Measurements from ENCODE around the gene HRH2. TPM values are rescaled to one million over a fixed set of nuclear protein-coding genes. Genes with fewer than 3 reads are reported as not detected.

Gene HRH2
- total and polyA plus RNA-seq, 8 donors = 4.1 to 22.0 (median 8.2) TPM

DNA sequence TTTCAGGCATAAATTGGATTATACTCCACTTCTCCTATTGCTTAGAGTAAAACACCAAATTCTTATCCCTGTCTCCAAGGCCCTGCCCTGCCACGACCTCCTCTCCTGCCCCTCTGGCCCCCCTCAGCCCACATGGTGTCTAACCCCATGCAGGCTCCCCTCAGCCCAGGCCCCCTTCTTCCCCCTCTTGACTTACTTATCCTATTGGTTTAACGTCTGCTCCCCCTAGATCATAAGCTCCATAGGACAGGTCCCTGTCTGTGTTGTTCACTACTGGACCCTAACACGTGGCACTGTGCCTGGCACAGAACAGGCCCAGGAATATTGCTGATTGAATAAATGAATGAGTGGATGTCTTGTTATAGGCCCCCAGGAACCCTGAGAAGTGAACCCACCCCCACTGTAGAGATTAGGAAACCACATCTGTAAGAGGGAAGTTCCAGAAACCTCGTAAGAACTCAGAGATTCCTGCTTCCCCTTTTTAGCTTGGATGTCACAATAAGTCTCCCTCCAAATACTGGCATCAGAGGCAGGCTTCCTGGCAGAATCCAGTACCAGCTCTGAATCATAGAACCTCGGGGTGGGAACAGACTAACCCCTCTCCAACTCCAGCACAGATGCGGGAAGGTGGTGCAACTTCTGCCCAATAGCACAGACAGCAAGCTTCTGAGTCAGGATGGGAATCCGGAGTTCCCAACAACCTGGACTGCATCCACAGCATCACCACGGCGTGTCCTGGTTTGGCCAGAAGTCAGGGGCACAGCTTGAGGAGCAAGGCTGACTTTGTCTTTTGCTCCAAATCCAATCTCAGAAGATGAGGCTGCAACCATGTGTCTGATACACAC lies 31.5 kb downstream of the HRH2 start:
- Histone ChIP-seq H3K9me3 (no peaks in the 10 kb centered on the region), H3K36me3 (peaks cover 0 to 27% of the 10 kb centered on the region in 2 donors), H3K27me3 (peaks cover 0 to 21% of the 10 kb centered on the region in 2 donors), H3K27ac (peak overlapping the region in 1 of 2 donors; percentile 88), H3K4me3 (no peak overlapping the region), H3K4me1 (peaks cover 0 to 89% of the 10 kb centered on the region in 2 donors)
- DNase-seq (peak in 2 of 4 donors; percentile 58 to 71), ATAC-seq (peak; percentile 63)
- intact Hi-C loops (cut with DNase I) = no loop called here
- TF ChIP-seq, protein P1, sequence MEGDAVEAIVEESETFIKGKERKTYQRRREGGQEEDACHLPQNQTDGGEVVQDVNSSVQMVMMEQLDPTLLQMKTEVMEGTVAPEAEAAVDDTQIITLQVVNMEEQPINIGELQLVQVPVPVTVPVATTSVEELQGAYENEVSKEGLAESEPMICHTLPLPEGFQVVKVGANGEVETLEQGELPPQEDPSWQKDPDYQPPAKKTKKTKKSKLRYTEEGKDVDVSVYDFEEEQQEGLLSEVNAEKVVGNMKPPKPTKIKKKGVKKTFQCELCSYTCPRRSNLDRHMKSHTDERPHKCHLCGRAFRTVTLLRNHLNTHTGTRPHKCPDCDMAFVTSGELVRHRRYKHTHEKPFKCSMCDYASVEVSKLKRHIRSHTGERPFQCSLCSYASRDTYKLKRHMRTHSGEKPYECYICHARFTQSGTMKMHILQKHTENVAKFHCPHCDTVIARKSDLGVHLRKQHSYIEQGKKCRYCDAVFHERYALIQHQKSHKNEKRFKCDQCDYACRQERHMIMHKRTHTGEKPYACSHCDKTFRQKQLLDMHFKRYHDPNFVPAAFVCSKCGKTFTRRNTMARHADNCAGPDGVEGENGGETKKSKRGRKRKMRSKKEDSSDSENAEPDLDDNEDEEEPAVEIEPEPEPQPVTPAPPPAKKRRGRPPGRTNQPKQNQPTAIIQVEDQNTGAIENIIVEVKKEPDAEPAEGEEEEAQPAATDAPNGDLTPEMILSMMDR (IDR thresholded peaks at IDR 0.05) = no peak

DNA sequence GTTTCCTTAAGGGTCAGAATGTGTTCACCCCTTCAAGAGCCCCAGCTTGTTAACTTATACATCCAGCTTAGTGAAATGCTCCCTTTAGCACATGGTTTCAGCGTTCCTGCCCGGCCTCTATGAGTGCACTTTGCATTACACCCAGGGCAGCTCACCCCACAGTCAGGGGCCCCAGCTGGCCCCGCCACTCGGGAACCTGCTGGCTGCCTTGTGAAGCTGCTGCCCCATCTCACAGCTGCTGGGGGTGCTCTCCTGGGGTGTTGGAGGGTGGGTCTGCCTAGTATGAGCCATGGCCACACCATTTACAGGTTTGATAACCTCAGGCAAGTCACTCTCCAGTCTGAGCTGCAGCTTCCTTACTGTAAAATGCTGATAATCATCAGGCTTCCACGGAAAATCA lies 32.2 kb downstream of the HRH2 start:
- DNase-seq (peak in 1 of 4 donors; percentile 74), ATAC-seq (no peak)
- Histone ChIP-seq H3K27ac (peak overlapping the region in 1 of 2 donors; percentile 88), H3K4me1 (peaks cover 0 to 92% of the 10 kb centered on the region in 2 donors), H3K9me3 (no peaks in the 10 kb centered on the region), H3K4me3 (no peak overlapping the region), H3K36me3 (peaks cover 0 to 21% of the 10 kb centered on the region in 2 donors), H3K27me3 (peaks cover 0 to 21% of the 10 kb centered on the region in 2 donors)
- TF ChIP-seq, protein P1 (IDR thresholded peaks at IDR 0.05) = no peak
- intact Hi-C loops (cut with DNase I) = no loop called here

DNA sequence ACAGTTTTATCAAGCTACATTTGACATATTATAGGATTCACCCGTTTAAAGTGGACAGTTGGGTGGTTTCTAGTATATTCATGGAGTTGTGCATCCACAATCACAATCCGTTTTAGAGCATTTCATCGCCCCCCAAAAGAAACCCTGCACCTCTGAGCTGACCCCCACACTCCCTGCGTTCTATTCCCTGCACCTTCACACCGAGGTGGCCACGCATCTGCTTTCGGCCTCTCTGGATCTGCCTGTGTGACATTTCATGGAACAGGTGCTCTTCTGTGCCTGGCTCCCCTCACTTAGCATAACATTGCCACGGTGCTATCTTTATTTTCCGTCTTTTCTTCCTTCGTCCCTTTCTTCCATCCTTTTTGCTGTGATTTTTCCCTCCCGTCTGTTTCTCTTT lies 32.7 kb downstream of the HRH2 start:
- no peak for ATAC-seq
- H3K27me3 ChIP-seq = peaks cover 0 to 21% of the 10 kb centered on the region in 2 donors
- no peak for DNase-seq
- peaks cover 0 to 96% of the 10 kb centered on the region in 2 donors for H3K4me1 ChIP-seq
- H3K9me3 ChIP-seq = no peaks in the 10 kb centered on the region
- TF ChIP-seq, protein P1 (IDR thresholded peaks at IDR 0.05) = no peak
- H3K27ac ChIP-seq = peak overlapping the region in 1 of 2 donors; percentile 88
- intact Hi-C loops (cut with DNase I) = no loop called here
- peak overlapping the region in 1 of 2 donors; percentile 3 for H3K4me3 ChIP-seq
- peaks cover 0 to 15% of the 10 kb centered on the region in 2 donors for H3K36me3 ChIP-seq

DNA sequence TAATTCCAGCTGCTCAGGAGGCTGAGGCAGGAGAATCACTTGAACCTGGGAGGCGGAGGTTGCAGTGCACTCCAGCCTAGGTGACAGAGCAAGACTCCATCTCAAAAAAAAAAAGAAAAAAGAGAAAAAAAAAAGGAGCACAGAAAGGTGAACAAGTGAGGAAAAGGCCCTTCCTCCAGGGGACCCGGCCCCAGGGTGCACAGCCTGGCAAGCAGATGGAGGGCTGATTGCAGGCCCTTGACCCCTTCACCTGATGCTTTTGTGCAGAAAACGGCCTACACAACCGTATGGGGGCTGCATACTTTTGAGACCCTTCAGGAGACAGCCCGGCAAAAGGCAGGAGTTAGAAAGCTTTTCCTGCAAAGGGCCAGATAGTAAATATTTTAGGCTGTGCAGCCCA lies 33.9 kb downstream of the HRH2 start:
- H3K9me3 ChIP-seq = no peaks in the 10 kb centered on the region
- no peak for ATAC-seq
- no peak overlapping the region for H3K4me3 ChIP-seq
- intact Hi-C loops (cut with DNase I) = no loop called here
- peaks cover 0 to 4% of the 10 kb centered on the region in 2 donors for H3K36me3 ChIP-seq
- peaks cover 0 to 96% of the 10 kb centered on the region in 2 donors for H3K4me1 ChIP-seq
- peaks cover 0 to 17% of the 10 kb centered on the region in 2 donors for H3K27me3 ChIP-seq
- DNase-seq = no peak
- H3K27ac ChIP-seq = peak overlapping the region in 1 of 2 donors; percentile 88
- TF ChIP-seq, protein P1 (IDR thresholded peaks at IDR 0.05) = no peak

DNA sequence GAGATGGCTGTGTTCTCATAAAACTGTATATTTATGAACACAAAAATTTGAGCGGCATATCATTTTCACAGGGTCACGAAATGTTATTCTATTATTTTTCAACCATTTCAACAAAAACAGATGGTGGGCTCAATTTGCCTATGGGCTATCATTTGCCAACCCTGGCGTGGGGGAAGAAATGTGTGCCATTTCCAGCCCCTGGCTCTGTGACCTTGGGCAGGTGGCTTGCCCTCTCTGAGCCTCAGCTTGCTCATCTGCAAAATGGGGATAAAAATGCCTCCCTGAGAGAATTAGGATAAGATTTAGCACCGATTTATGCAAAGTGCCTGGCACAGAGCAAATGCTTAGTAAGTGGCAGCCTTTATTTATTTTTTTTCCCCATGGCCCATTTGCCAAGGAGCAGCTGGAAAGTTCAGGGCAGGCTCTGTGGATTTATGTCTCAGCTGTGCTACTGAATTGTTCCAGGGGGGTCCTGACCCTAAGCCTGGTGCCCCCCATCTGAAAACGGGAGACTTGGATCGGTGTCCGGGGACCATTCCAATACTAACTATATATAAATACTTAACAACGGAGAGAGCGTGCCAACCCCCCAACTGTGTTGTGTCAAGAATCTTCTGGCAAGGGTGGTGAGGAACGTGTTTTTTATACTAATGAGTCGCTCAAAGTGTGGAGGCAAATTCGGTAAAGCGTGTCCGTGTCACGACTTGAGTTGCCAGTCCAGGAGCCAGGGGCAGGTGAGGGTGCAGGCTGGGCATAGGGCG lies 34.5 kb downstream of the HRH2 start:
- H3K4me3 ChIP-seq = no peak overlapping the region
- ATAC-seq = no peak
- no peaks in the 10 kb centered on the region for H3K9me3 ChIP-seq
- no peaks in the 10 kb centered on the region for H3K36me3 ChIP-seq
- peaks cover 0 to 11% of the 10 kb centered on the region in 2 donors for H3K27me3 ChIP-seq
- H3K4me1 ChIP-seq = peaks cover 0 to 91% of the 10 kb centered on the region in 2 donors
- DNase-seq = no peak
- intact Hi-C loops (cut with DNase I) = no loop called here
- TF ChIP-seq, protein P1 (IDR thresholded peaks at IDR 0.05) = no peak
- H3K27ac ChIP-seq = peak overlapping the region in 1 of 2 donors; percentile 83

All from left lung (tissue), 10 donors.